Chondrocyte (in vitro differentiated cells): ENCODE results near the gene SNX21. TPM values are rescaled to one million over a fixed set of nuclear protein-coding genes. Genes with fewer than 3 reads are reported as not detected.

Source experiments
- DNase-seq: peaks from one replicate; pipeline ENCODE4 v3.0.0; 2021; ENCODE audit warnings: mixed read lengths, low spot score
- H3K27ac Mint-ChIP-seq: one replicate; pipeline ENCODE4 v1.8.0; 2021; ENCODE audit warnings: mild to moderate bottlenecking, moderate library complexity, mixed read lengths; ENCODE audit not compliant: unreplicated experiment
- H3K27me3 Mint-ChIP-seq: 2 replicates; pipeline ENCODE4 v1.8.0; 2021; ENCODE audit warnings: low read depth, mixed read lengths
- H3K36me3 Mint-ChIP-seq: 2 replicates; pipeline ENCODE4 v1.8.0; 2021; ENCODE audit warnings: low read depth, mixed read lengths
- H3K4me1 Mint-ChIP-seq: 2 replicates; pipeline ENCODE4 v1.8.0; 2021; ENCODE audit warnings: low read depth, mild to moderate bottlenecking, mixed read lengths
- H3K4me3 Mint-ChIP-seq: one replicate; pipeline ENCODE4 v1.8.0; 2021; ENCODE audit warnings: mild to moderate bottlenecking, moderate library complexity, mixed read lengths; ENCODE audit not compliant: unreplicated experiment
- H3K9me3 Mint-ChIP-seq: 2 replicates; pipeline ENCODE4 v1.8.0; 2021; ENCODE audit warnings: low read depth, mixed read lengths
- total RNA-seq: library from RNA; stranded (reverse); gene quantifications from 3 replicates; pipeline ENCODE4 v1.2.1, GENCODE V29; 2021
- TF ChIP-seq, protein P1 (sequence below): fragments of 200-600 bp; sonication (generic); IDR thresholded peaks from 2 replicates; pipeline ENCODE4 v1.5.0; 2021; ENCODE audit warnings: antibody characterized with exemption, mild to moderate bottlenecking, moderate library complexity

The SNX21 gene
- total RNA-seq, 1 donor from 2014 or later = 27.7 TPM

DNA sequence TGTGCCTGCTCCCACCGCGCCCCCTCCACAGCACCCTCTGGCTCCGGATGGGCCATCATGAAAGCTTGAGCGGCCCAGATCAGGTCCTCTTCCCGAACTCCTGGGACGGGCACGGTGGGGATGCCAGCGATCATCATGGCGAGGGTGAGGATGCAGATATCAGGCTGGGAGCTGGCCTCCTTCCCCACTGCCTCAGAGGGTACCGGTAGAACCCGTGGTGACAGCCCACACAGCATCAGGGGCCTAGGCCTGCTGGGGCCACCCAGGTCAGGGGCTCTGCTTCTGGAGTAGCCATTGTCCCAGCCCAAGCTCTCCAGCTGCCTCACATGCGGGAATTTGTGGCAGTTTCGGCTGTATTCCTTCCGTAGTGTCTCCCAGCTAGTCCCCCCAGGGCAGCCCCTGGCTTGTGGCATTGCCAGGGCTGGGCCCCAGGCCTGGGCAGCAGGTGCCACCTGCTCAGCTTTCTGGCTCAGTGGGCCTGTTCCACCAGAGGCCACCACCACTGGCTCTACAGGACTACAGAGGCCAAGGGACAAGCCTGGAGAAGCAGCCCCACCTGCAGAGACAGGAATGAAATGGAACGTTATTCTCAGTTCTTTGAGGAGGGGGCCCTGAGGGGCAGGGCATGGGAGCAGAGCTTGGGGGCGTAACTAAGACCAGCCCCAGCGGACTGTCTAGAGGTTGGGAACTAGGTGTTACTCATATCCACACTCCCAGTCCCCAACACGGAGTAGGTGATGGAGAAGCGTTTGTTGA is 53.2 kb downstream of the SNX21 start:
- Mint-ChIP-seq H3K4me3 (no peak overlapping the region), H3K27ac (no peak overlapping the region), H3K27me3 (no peaks in the 10 kb centered on the region), H3K9me3 (no peaks in the 10 kb centered on the region), H3K36me3 (peaks cover 6% of the 10 kb centered on the region), H3K4me1 (peaks cover 24% of the 10 kb centered on the region)
- TF ChIP-seq, protein P1, sequence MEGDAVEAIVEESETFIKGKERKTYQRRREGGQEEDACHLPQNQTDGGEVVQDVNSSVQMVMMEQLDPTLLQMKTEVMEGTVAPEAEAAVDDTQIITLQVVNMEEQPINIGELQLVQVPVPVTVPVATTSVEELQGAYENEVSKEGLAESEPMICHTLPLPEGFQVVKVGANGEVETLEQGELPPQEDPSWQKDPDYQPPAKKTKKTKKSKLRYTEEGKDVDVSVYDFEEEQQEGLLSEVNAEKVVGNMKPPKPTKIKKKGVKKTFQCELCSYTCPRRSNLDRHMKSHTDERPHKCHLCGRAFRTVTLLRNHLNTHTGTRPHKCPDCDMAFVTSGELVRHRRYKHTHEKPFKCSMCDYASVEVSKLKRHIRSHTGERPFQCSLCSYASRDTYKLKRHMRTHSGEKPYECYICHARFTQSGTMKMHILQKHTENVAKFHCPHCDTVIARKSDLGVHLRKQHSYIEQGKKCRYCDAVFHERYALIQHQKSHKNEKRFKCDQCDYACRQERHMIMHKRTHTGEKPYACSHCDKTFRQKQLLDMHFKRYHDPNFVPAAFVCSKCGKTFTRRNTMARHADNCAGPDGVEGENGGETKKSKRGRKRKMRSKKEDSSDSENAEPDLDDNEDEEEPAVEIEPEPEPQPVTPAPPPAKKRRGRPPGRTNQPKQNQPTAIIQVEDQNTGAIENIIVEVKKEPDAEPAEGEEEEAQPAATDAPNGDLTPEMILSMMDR = no peak
- DNase-seq = no peak

DNA sequence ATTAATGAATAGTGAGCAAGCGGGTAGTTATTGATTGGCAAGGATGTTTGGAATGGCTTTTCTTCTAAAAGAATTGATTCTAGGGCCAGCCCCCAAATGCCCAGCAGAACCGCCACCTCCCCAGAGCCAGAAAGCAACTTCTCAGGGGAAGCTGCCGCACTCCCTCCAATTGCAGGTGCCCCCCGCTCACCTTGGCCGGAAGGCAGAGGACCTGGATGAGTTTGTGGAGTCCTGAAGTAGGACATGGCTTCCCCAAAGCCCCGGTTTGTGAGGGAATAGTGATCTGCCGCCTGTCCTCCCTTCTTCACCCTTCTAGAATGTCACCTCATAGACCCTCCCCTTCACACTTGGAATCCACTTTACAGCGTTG is 53.7 kb downstream of the SNX21 start, which contains the start of gene SPATA25:
Gene SPATA25, minus strand, starts transcription at position 277 of the 370 bp plus-strand sequence. Its CDS starts 32 bp downstream, at position 245.
- Mint-ChIP-seq H3K9me3 (no peaks in the 10 kb centered on the region), H3K4me3 (no peak within 1 kb of the TSS), H3K27ac (no peak within 1 kb of the TSS), H3K27me3 (no peaks in the 10 kb centered on the region), H3K36me3 (peaks cover 6% of the 10 kb centered on the region), H3K4me1 (peaks cover 24% of the 10 kb centered on the region)
- DNase-seq = no peak
- TF ChIP-seq, protein P1 = no peak

DNA sequence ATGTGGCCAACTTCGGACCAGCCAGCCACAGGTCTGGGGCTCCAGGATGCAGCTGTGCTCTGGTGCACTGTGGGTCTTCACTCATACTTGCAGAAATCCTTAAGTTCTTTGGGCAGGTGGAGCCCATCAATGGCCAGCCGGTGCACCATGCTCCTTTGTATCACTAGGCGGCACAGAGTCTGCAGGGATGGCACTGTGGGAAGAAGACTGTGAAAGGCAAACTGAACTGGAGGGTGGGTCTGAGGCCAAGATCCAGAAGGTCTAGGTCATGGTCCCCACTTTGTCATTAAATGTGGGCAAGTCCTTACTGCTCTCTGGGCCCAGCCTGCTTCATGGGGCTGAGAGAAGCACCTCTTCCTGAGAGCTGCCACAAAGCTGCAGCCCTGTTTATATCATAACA is 55.1 kb downstream of the SNX21 start:
- no peak for DNase-seq
- H3K4me1 Mint-ChIP-seq = peaks cover 26% of the 10 kb centered on the region
- H3K9me3 Mint-ChIP-seq = no peaks in the 10 kb centered on the region
- H3K27me3 Mint-ChIP-seq = no peaks in the 10 kb centered on the region
- no peaks in the 10 kb centered on the region for H3K36me3 Mint-ChIP-seq
- TF ChIP-seq, protein P1 = no peak
- H3K27ac Mint-ChIP-seq = no peak overlapping the region
- H3K4me3 Mint-ChIP-seq = no peak overlapping the region

DNA sequence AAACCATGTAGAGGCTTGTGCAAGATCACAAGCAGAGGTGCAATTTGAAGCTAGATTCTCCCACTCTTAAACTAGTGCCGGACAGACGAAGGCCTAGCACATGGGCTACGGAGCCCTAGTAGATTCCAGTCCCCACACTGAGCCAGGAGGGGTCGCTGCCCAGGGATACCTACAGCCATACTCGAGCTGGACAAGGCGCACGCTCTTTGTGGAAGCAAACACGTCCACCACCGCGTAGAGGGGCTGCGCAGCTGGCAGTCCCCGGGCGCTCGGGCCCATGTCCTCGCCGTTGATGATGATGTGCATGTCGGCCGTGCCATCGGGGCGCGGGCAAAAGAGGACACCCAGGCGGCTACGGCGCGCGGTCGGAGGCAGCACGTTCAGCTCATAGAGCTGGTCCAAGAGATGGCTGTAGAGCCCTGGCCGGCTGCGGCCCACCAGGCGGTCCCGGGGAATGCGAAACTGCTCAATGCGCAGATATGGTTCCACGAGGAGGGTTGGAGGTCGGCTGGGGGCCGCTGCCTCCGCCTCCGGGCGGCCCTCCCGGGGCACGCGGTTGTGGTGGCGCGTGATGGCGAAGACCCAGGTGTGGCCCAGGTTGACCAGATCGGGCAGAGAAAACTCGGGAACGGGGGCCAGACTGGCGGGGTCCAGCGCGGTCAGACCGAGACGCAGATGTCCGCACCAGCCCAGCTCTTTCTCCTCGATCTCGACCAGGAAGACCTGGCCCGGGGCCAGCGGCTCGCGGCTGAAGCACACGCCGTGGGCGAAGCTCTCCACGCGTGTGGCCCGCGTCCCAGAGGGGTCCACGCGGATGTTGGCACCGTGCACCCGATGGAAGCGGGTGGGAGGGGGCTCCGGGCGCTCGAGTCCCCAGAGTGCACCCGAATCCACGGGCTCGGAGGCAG is 56.7 kb downstream of the SNX21 start:
- Mint-ChIP-seq H3K9me3 (no peaks in the 10 kb centered on the region), H3K4me3 (peak overlapping the region; percentile 91), H3K36me3 (peaks cover 3% of the 10 kb centered on the region), H3K27me3 (no peaks in the 10 kb centered on the region), H3K27ac (peak overlapping the region; percentile 94), H3K4me1 (peaks cover 21% of the 10 kb centered on the region)
- TF ChIP-seq, protein P1 = peak; percentile 89
- peak; percentile 94 for DNase-seq
